Heart left ventricle (tissue), 13 donors: ENCODE data around the gene LRIF1.
"Not testable (repeated sequence)": the region's sequence is repeated elsewhere in the genome, so short reads cannot be mapped to it uniquely, and the experiment has no call there.

Source experiments
- POLR2A ChIP-seq, 2 donors: fragments of 450-650 bp; IDR thresholded peaks; one replicate each; pipeline ENCODE4 v1.6.1; 2017; ENCODE audit warnings: antibody characterized with exemption in 2 of 2, mild to moderate bottlenecking in 2 of 2, moderate library complexity in 2 of 2
- TF ChIP-seq, protein P1 (sequence below), 12 donors: fragments of 200-600 bp; sonication (generic) in 4 of 12; IDR thresholded peaks; one replicate each; pipeline versions ENCODE4 v1.5.0 to v1.8.0; 2018 to 2022; ENCODE audit warnings: antibody characterized with exemption in 12 of 12, mild to moderate bottlenecking in 5 of 12
- donor health status: ischemic (EF 13 %, LVEDD 7.1; RV severe dilation, severe dysfunction).
- donor health status: DM: no; HTN: yes; CAD: no.
- donor health status: DM: no; HTN: no; CAD: no.
- donor health status: ischemic (EF 25% LVEDD 6.9; RV normal size, moderate dysfunction).
- donor health status: ischemic (EF 25% LVEDD 5.7; RV mildly dilated, moderate dysfunction).
- donor health status: ischemic (EF 35%, LVEDD 5.7; RV mildly dilated, moderate dysfunction).
- donor health status: nonischemic (EF 11% LVEDD 7.7; RV severe dilation, severe dysfunction).
- donor health status: DM: yes; HTN: yes; CAD: no.
- donor health status: PGD.
- donor health status: ischemic (EF 29% LVEDD 5.4; RV normal size, mild dysfunction).
- donor health status: nonischemic (EF 23%, LVEDD 6.1; RV moderate dilation, normal function).

DNA sequence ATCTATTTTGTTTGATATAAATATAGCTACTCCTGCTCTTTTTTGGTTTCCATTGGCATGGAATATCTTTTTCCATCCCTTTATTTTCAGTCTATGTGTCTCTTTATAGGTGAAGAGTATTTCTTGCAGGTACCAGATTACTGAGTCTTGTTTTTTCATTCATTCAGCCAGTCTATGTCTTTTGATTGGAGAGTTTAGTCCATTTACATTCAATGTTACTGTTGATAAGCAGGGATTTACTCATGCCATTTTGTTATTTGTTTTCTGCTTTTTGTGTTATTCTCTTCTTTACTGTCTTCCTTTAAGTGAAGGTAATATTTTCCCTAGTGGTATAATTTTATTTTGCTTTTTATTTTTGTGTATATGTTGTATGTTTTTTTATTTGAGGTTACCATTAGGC lies 35.9 kb upstream of the LRIF1 start:
- TF ChIP-seq POLR2A (IDR thresholded peaks at IDR 0.05), result not testable (repeated sequence)
- TF ChIP-seq, protein P1, sequence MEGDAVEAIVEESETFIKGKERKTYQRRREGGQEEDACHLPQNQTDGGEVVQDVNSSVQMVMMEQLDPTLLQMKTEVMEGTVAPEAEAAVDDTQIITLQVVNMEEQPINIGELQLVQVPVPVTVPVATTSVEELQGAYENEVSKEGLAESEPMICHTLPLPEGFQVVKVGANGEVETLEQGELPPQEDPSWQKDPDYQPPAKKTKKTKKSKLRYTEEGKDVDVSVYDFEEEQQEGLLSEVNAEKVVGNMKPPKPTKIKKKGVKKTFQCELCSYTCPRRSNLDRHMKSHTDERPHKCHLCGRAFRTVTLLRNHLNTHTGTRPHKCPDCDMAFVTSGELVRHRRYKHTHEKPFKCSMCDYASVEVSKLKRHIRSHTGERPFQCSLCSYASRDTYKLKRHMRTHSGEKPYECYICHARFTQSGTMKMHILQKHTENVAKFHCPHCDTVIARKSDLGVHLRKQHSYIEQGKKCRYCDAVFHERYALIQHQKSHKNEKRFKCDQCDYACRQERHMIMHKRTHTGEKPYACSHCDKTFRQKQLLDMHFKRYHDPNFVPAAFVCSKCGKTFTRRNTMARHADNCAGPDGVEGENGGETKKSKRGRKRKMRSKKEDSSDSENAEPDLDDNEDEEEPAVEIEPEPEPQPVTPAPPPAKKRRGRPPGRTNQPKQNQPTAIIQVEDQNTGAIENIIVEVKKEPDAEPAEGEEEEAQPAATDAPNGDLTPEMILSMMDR (IDR thresholded peaks at IDR 0.05), result not testable (repeated sequence)
